Measurements from ENCODE around the gene VRTN. TPM values are rescaled to one million over a fixed set of nuclear protein-coding genes. Genes with fewer than 3 reads are reported as not detected.
"Not testable (repeated sequence)": the region's sequence is repeated elsewhere in the genome, so short reads cannot be mapped to it uniquely, and the experiment has no call there.

VRTN gene
- polyA plus RNA-seq (ENCODE audit: insufficient read length) = 0.05 TPM

- DNase-seq (ENCODE audit: low read depth) = no peak
Measured at GRCh38 chr14:74348241-74348734, at the start of gene VRTN. TSS of gene VRTN (plus strand) at chr14:74348471. CDS start at chr14:74356784, 8,313 bp downstream.

GRCh38 chr14:74299061-74299545, 49.2 kb upstream of the VRTN start:
- no peak for DNase-seq (ENCODE audit: low read depth)

GRCh38 chr14:74301594-74302151, 46.6 kb upstream of the VRTN start:
- DNase-seq (ENCODE audit: low read depth) = no peak

DNA sequence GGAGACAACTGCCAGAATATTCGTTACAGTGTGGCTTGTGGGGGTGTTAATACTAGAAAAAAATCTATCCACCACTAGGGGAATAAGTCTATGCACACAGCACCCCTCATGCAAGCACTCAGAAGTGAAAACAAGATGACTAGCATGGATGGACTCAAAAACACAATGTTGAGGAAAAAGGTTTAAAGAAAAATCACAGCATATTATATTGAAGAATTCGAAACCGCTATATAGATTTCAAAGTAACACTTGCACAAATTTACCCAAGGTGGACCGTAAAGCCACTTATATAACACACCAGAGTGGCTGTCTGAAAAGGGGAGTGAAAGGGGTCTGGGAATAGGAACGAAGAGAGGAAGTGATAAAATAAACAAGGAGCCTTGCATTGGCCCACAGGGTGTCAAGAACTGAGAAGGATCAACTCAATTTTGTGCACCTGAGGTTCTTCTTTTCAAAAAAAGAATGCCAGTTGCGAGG, 46.1 kb upstream of the VRTN start:
- peak; percentile 28 for DNase-seq (ENCODE audit: low read depth)

DNA sequence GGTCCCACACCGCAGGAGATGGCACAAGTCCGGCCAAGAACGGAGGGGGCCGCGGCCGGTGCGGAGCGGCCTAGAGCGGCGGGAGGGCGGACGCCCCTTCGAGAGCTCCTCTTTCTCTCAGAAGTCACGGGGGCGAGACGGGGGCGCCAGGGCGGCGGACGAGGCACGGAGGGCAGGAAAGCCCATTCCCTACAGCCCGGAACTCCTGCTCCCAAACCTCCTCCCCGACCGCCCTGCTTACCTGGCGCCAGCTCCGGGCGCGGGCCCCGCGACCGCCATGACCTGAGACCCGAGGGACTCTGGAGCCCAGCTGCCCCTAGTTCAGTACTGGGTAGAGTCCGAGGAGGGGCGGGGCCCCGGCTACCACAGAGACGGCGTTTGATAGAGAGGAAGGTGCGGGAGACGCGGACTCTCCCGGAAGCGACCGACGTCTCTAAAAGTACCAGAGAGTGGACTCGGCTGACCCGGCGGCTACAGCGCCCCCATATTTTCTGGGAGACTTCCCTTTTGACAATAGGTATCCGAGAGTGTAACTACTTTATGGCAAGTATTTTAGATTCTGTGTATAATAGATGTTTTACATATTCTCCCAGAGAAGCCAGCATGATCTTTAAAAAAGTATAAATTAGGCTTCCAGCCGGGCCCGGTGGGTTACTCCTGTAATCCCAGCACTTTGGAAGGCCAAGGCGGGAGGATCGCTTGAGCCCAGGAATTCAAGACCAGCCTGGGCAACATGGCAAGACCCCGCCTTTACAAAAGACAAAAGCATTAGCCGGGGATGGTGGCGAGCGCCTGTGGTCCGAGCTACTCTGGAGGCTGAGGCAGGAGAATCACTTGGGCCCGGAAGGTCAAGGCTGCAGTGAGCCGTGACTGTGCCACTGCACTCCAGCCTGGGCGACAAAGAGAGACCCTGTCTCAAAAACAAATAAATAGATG, 45.4 kb upstream of the VRTN start, which contains the start of gene ABCD4:
Gene ABCD4, minus strand, starts transcription at position 301 of the 936 bp plus-strand sequence. Its CDS starts 22 bp downstream, at position 279.
- peak; percentile 76 for DNase-seq (ENCODE audit: low read depth)

DNA sequence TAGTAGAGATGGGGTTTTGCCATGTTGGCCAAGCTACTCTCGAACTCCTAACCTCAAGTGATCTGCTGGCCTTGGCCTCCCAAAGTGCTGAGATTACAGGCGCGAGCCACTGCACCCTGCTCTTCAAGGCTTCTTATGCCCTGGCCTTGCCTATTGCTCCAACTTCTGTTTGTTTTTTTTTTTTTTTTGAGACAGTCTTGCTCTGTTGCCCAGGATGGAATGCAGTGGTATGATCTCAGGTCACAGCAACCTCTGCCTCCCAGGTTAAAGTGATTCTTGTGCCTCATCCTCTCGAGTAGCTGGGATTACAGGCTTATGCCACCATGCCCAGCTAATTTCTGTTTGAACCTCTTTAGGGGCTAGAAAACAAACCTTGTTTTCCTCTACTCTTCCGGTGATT, 39.6 kb upstream of the VRTN start:
- no peak for DNase-seq (ENCODE audit: low read depth)

GRCh38 chr14:74309125-74310022, 38.9 kb upstream of the VRTN start:
- no peak for DNase-seq (ENCODE audit: low read depth)

DNA sequence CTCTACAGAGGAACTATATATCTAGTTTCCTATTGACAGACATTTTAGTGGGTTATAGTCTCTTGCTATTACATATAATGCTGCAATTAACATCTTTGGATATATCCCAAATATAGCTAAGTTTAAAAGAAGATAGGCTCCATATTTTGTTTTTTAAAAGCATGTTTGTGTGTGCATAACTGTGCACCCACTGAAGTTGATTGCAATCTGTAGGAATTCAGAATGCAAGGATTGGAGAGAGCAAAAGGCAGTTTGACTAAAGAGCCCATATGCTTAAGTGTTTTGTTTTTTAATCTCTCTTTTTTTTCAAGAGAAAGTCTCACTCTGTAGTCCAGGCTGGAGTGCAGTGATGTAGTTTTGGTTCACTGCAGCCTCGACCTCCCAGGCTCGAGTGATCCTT, 36.1 kb upstream of the VRTN start:
- no peak for DNase-seq (ENCODE audit: low read depth)

DNA sequence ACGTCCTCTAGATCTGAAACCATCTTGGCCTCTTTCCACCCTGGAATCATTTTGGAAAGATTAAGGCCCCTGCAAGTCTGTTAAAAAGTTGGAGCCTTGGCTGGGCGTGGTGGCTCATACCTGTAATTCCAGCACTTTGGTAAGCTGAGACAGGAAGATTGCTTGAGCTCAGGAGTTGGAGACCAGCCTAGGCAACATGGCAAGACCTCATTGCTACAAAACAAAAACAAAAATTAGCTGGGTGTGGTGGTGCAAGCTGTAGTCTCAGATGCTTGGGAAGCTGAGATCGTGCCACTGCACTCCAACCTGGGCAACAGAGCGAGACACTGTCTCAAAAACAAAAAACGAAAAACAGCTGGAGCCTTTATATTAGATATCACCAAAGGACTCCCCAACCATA, 34.7 kb upstream of the VRTN start:
- DNase-seq (ENCODE audit: low read depth) = no peak

GRCh38 chr14:74314576-74314975, 33.7 kb upstream of the VRTN start:
- DNase-seq (ENCODE audit: low read depth) = no peak

- no peak for DNase-seq (ENCODE audit: low read depth)
Measured at GRCh38 chr14:74324931-74325361, 23.3 kb upstream of the VRTN start.

DNA sequence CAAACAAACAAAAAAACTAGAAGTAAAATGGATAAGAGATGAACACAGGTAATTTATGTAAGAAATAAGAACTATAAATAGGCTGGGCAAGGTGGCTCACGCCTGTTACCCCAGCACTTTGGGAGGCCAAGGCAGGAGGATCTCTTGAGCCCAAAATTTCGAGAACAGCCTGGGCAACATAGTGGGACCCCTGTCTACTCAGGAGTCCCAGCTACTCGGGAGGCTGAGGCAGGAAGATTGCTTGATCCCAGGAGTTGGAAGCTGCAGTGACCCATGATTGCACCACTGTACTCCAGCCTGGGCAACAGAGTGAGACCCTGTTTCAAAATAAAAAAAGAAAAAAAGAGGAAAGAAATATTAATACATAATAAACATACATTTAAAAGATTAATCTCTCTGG, 22.8 kb upstream of the VRTN start:
- DNase-seq (ENCODE audit: low read depth) = no peak

DNA sequence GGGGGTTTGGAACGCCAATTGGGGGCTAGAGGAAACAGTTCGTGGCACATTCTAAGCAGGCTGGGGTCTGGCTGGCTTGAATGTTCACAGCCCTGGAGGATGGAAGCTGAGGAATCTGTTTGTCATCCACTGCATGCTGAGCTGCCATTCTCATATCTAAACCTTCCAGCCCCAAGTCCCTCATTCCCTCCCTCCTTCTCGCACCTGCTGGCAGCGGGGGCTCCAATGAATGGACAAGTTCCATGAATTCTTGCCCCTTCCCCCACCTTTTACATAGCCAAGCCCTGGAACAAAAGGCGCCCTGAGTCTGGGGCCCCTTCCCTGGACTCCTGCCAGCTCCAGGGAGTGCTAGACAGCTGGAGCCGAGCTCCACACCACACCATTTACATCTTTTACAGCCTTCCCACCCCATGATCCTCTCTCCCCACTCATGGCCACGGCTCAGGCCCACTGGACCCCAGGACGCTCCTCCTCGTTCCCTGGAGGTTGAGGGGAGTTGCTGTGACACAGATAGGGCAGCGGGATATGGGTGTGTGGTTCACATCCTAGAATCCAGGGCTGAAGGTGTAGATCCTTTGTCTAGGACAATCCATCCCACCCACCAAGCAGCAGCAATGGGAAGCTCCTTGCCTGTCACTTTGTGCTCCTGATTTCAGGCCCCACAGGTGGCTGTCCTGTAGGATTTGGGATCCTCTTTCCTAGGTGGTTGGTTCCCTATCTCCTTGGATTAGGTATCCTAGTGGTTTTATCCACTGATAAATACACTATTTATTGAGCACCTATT, 21.7 kb upstream of the VRTN start:
- no peak for DNase-seq (ENCODE audit: low read depth)

- DNase-seq (ENCODE audit: low read depth) = not testable (repeated sequence)
Measured at GRCh38 chr14:74329950-74330552, 18.2 kb upstream of the VRTN start.

DNA sequence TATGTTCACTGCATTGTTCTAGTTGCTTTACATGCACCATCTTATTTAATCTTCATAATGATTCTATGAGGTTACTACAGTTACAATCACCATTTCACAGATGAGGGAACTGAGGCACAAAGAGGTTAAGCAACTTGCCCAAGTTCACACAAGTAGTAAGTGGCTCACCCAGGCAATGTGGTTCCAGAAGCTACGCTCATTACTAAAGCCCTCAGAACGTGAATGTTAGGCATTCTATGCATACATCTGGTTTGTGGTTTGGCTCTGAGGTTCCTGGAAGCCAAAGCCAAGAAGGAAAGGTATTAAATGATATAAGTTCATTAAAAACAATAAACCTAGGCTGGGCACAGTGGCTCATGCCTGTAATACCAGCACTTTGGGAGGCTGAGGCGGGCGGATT, 14.4 kb upstream of the VRTN start:
- no peak for DNase-seq (ENCODE audit: low read depth)

- no peak for DNase-seq (ENCODE audit: low read depth)
Measured at GRCh38 chr14:74346341-74346740, 1.9 kb upstream of the VRTN start.

GRCh38 chr14:74347097-74347794, 1.0 kb upstream of the VRTN start:
- no peak for DNase-seq (ENCODE audit: low read depth)

GRCh38 chr14:74347795-74348100, 523 bp upstream of the VRTN start:
- DNase-seq (ENCODE audit: low read depth) = no peak

- DNase-seq (ENCODE audit: low read depth) = no peak
Measured at GRCh38 chr14:74348735-74349463, 628 bp downstream of the VRTN start.

Data from forelimb muscle (tissue), 1 donor.